HG03432 (cell line): ENCODE results near the gene FAM163B.

Experiments used
- ATAC-seq: cut with Tn5 transposase; IDR thresholded peaks from one replicate; pipeline ENCODE4 v1.9.1; 2021; ENCODE audit warnings: mild to moderate bottlenecking, moderate library complexity; ENCODE audit not compliant: unreplicated experiment

Gene FAM163B

GRCh38 chr9:133616643-133617405 lies 7.6 kb upstream of the FAM163B start:
- no peak for ATAC-seq

- ATAC-seq, result no peak
These were observed 6.5 kb upstream of the FAM163B start for GRCh38 chr9:133615606-133616188.

GRCh38 chr9:133615186-133615585 lies 6.0 kb upstream of the FAM163B start:
- no peak for ATAC-seq

- ATAC-seq, result no peak
These were observed 5.5 kb upstream of the FAM163B start for GRCh38 chr9:133614678-133615077.

GRCh38 chr9:133614056-133614455 lies 4.9 kb upstream of the FAM163B start:
- no peak for ATAC-seq

GRCh38 chr9:133613432-133613831 lies 4.2 kb upstream of the FAM163B start:
- ATAC-seq, result no peak

- no peak for ATAC-seq
These were observed 3.6 kb upstream of the FAM163B start for GRCh38 chr9:133612816-133613215.

GRCh38 chr9:133612051-133612450 lies 2.9 kb upstream of the FAM163B start:
- no peak for ATAC-seq

GRCh38 chr9:133610845-133611244 lies 1.7 kb upstream of the FAM163B start:
- no peak for ATAC-seq

- no peak for ATAC-seq
These were observed 300 bp downstream of the FAM163B start for GRCh38 chr9:133608889-133609288.

GRCh38 chr9:133608382-133608781 lies 807 bp downstream of the FAM163B start:
- ATAC-seq, result no peak

- ATAC-seq, result no peak
These were observed 1.2 kb downstream of the FAM163B start for GRCh38 chr9:133607976-133608375.

GRCh38 chr9:133607381-133607780 lies 1.8 kb downstream of the FAM163B start:
- no peak for ATAC-seq

GRCh38 chr9:133606708-133607025 lies 2.5 kb downstream of the FAM163B start:
- no peak for ATAC-seq

- no peak for ATAC-seq
These were observed 3.1 kb downstream of the FAM163B start for GRCh38 chr9:133605856-133606707.

- ATAC-seq, result no peak
These were observed 3.7 kb downstream of the FAM163B start for GRCh38 chr9:133605446-133605845.

- ATAC-seq, result no peak
These were observed 4.3 kb downstream of the FAM163B start for GRCh38 chr9:133604856-133605255.

- ATAC-seq, result no peak
These were observed 5.0 kb downstream of the FAM163B start for GRCh38 chr9:133604214-133604613.

GRCh38 chr9:133603135-133603927 lies 5.9 kb downstream of the FAM163B start:
- no peak for ATAC-seq

GRCh38 chr9:133602277-133602676 lies 6.9 kb downstream of the FAM163B start:
- no peak for ATAC-seq

- no peak for ATAC-seq
These were observed 7.4 kb downstream of the FAM163B start for GRCh38 chr9:133601746-133602145.
